Vagina (tissue), 2 donors: ENCODE measurements around the gene ARHGEF16. TPM values are rescaled to one million over a fixed set of nuclear protein-coding genes. Genes with fewer than 3 reads are reported as not detected.

Experiments
- DNase-seq, 2 donors: peaks; one replicate each; pipeline ENCODE4 v3.0.0-alpha.2; 2017; ENCODE audit errors: extremely low spot score in 2 of 2
- H3K27ac ChIP-seq: fragments of 200-600 bp; sonication (generic); one replicate; pipeline ENCODE4 v1.5.1; 2019
- H3K27me3 ChIP-seq: fragments of 200-600 bp; sonication (generic); one replicate; pipeline ENCODE4 v1.5.1; 2019
- H3K36me3 ChIP-seq, 2 donors: fragments of 200-600 bp; sonication (generic); one replicate each; pipeline ENCODE4 v1.5.1; 2017 to 2019
- H3K4me1 ChIP-seq: fragments of 200-600 bp; sonication (generic); one replicate; pipeline ENCODE4 v1.5.1; 2019
- H3K4me3 ChIP-seq, 2 donors: fragments of 200-600 bp; sonication (generic); 1 replicate in 1 of 2; 2 replicates in 1 of 2; pipeline ENCODE4 v1.5.1; 2016 to 2019
- H3K9me3 ChIP-seq: fragments of 200-600 bp; sonication (generic); one replicate; pipeline ENCODE4 v1.5.1; 2019
- POLR2A ChIP-seq, 2 donors: fragments of 450-650 bp; IDR thresholded peaks; one replicate each; pipeline ENCODE4 v1.6.1; 2017; ENCODE audit warnings: antibody characterized with exemption in 2 of 2, mild to moderate bottlenecking in 2 of 2, moderate library complexity in 2 of 2
- POLR2AphosphoS5 ChIP-seq, 2 donors: sonication (generic); formaldehyde crosslinking; IDR thresholded peaks; one replicate each; pipeline ENCODE4 v1.9.0; 2017; ENCODE audit warnings: antibody characterized with exemption in 2 of 2, mild to moderate bottlenecking in 2 of 2, low read depth in 1 of 2; ENCODE audit not compliant: insufficient read depth in 1 of 2
- intact Hi-C: fragments of 100-400 bp; cut with DNase I; formaldehyde crosslinking; loops from one replicate; pipeline ENCODE4 v1.15.1; 2023
- total RNA-seq: library from RNA; depleted of rRNA; stranded (reverse); fragments of >200 nt; gene quantifications from one replicate; pipeline ENCODE4 v1.2.3, GENCODE V29; 2016
- TF ChIP-seq, protein P1 (sequence below), 3 experiments: fragments of 450-650 bp in 2 of 3; fragments of 200-600 bp in 1 of 3; sonication (generic) in 1 of 3; IDR thresholded peaks; one replicate each; pipeline ENCODE4 v1.5.1; 2017 to 2019; ENCODE audit warnings: antibody characterized with exemption in 3 of 3, mild to moderate bottlenecking in 2 of 3, moderate library complexity in 2 of 3

ARHGEF16 gene
- total RNA-seq, 1 donor from 2014 or later = 6.4 TPM

- Histone ChIP-seq H3K4me1 (no peaks in the 10 kb centered on the region), H3K27me3 (no peaks in the 10 kb centered on the region), H3K9me3 (no peaks in the 10 kb centered on the region), H3K36me3 (no peaks in the 10 kb centered on the region), H3K27ac (no peak overlapping the region), H3K4me3 (no peak overlapping the region)
- no peak for DNase-seq
- intact Hi-C loops = loop anchor here (5.0 kb wide), 1 partner anchor 1000 kb away; no protein-coding TSS in a partner anchor
- TF ChIP-seq, protein P1, sequence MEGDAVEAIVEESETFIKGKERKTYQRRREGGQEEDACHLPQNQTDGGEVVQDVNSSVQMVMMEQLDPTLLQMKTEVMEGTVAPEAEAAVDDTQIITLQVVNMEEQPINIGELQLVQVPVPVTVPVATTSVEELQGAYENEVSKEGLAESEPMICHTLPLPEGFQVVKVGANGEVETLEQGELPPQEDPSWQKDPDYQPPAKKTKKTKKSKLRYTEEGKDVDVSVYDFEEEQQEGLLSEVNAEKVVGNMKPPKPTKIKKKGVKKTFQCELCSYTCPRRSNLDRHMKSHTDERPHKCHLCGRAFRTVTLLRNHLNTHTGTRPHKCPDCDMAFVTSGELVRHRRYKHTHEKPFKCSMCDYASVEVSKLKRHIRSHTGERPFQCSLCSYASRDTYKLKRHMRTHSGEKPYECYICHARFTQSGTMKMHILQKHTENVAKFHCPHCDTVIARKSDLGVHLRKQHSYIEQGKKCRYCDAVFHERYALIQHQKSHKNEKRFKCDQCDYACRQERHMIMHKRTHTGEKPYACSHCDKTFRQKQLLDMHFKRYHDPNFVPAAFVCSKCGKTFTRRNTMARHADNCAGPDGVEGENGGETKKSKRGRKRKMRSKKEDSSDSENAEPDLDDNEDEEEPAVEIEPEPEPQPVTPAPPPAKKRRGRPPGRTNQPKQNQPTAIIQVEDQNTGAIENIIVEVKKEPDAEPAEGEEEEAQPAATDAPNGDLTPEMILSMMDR (IDR thresholded peaks at IDR 0.05) = no peak
- TF ChIP-seq POLR2A (IDR thresholded peaks at IDR 0.05) = no peak
- no peak for TF ChIP-seq POLR2AphosphoS5 (IDR thresholded peaks at IDR 0.05; ENCODE audit: insufficient read depth in 1 of 2, low read depth in 1 of 2)
Measured at GRCh38 chr1:3417082-3417739, 37.3 kb upstream of the ARHGEF16 start.

DNA sequence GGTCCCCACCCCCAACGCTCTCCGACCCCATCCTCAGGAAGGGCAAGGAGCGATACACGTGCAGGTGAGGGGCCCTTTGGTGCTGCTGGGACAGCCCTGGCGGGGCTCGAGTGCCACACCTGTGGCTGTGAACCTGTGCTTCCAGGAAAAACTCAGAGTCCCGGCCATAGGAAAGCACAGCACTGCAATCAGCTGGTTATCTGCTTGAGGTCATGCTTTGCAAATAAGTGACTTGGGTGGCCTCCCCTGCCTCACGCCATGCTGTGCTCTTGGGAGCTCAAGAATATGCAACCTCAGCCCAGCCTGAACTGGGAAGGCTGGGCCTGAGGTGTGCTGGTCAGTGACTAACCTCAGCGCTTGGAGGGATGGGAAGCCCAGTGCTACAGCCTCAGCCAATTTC is 36.5 kb upstream of the ARHGEF16 start:
- H3K4me1 ChIP-seq = no peaks in the 10 kb centered on the region
- TF ChIP-seq, protein P1 (IDR thresholded peaks at IDR 0.05) = no peak
- no peak for TF ChIP-seq POLR2A (IDR thresholded peaks at IDR 0.05)
- no peak for TF ChIP-seq POLR2AphosphoS5 (IDR thresholded peaks at IDR 0.05; ENCODE audit: insufficient read depth in 1 of 2, low read depth in 1 of 2)
- H3K36me3 ChIP-seq = no peaks in the 10 kb centered on the region
- DNase-seq = no peak
- no peak overlapping the region for H3K27ac ChIP-seq
- no peak overlapping the region for H3K4me3 ChIP-seq
- no peaks in the 10 kb centered on the region for H3K9me3 ChIP-seq
- intact Hi-C loops = loop anchor here (5.0 kb wide), 1 partner anchor 1001 kb away; no protein-coding TSS in a partner anchor
- no peaks in the 10 kb centered on the region for H3K27me3 ChIP-seq

GRCh38 chr1:3418600-3418999 is 35.9 kb upstream of the ARHGEF16 start:
- no peak for DNase-seq
- Histone ChIP-seq H3K27me3 (no peaks in the 10 kb centered on the region), H3K4me1 (no peaks in the 10 kb centered on the region)

DNA sequence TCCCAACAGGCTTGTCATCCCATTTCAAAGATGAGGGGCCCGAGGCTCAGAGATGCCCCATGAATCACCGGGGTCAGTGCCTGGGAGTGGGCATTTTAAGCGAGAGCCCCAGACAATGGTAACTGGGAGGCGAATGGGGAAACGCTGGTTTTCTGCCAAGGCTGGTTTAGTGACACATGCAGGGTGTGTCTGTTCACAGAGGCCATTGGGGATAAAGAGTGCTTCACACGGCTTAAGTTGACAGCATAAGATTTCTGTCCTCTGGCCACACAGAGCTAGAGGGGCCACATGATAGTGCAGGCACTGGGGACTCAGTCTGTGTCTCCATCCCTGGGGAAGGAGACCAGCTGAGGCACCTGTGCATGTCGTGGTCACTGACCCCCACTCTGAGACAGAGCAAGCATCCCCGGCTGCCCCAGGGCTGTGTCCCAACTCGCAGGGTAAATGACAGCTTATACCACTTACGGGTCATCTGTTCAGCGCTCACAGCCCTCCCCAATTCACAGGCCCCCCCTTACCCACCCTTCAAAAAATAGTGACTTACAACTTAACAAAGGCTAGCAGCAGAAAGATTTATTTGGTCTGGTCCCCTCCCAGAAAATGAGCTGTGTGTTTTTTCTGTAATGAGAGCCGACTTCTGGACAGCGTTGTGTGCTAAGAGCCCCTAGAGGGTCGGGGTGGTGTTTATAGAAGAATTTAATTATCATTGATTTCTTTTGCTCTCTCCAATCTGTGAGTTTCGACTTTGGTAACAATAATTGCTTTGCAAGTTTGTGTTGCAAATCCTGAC is 34.9 kb upstream of the ARHGEF16 start:
- H3K27me3 ChIP-seq = no peaks in the 10 kb centered on the region
- TF ChIP-seq, protein P1 (IDR thresholded peaks at IDR 0.05) = no peak
- TF ChIP-seq POLR2A (IDR thresholded peaks at IDR 0.05) (no peak), POLR2AphosphoS5 (IDR thresholded peaks at IDR 0.05; ENCODE audit: insufficient read depth in 1 of 2, low read depth in 1 of 2) (no peak)
- H3K4me1 ChIP-seq = no peaks in the 10 kb centered on the region
- no peaks in the 10 kb centered on the region for H3K36me3 ChIP-seq
- intact Hi-C loops = loop anchor here (5.0 kb wide), 2 partner anchors 547 to 1002 kb away; no protein-coding TSS in a partner anchor
- H3K27ac ChIP-seq = no peak overlapping the region
- no peak overlapping the region for H3K4me3 ChIP-seq
- no peaks in the 10 kb centered on the region for H3K9me3 ChIP-seq
- no peak for DNase-seq

More at GRCh38 chr1:3418600-3418999, 35.9 kb upstream of the ARHGEF16 start:
- Histone ChIP-seq H3K27ac (no peak overlapping the region), H3K4me3 (no peak overlapping the region), H3K36me3 (no peaks in the 10 kb centered on the region), H3K9me3 (no peaks in the 10 kb centered on the region)
- TF ChIP-seq POLR2A (IDR thresholded peaks at IDR 0.05) (no peak), POLR2AphosphoS5 (IDR thresholded peaks at IDR 0.05; ENCODE audit: insufficient read depth in 1 of 2, low read depth in 1 of 2) (no peak)
- TF ChIP-seq, protein P1 (IDR thresholded peaks at IDR 0.05) = no peak
- intact Hi-C loops = loop anchor here (5.0 kb wide), 1 partner anchor 1001 kb away; no protein-coding TSS in a partner anchor
